Fibroblast of lung (primary cell): ENCODE measurements around the gene PCDH9. TPM values are rescaled to one million over a fixed set of nuclear protein-coding genes. Genes with fewer than 3 reads are reported as not detected.

Experiments
- DNase-seq, 2 donors: peaks; one replicate each; pipeline versions ENCODE4 v3.0.0 to v3.0.0-alpha.2; 2010; ENCODE audit warnings: low read depth in 2 of 2
- H2AFZ ChIP-seq: 2 replicates; pipeline ENCODE4 v1.5.1; 2012; ENCODE audit warnings: low read length, control low read depth, inconsistent platforms
- H3K27ac ChIP-seq: 2 replicates; pipeline ENCODE4 v1.5.1; 2011; ENCODE audit warnings: low read length, control low read depth; ENCODE audit not compliant: insufficient read depth
- H3K27me3 ChIP-seq: 2 replicates; pipeline ENCODE4 v1.5.1; 2011; ENCODE audit warnings: mild to moderate bottlenecking, low read length; ENCODE audit not compliant: control insufficient read depth, insufficient read depth
- H3K36me3 ChIP-seq: 2 replicates; pipeline ENCODE4 v1.5.1; 2011; ENCODE audit warnings: low read length; ENCODE audit not compliant: control insufficient read depth, insufficient read depth
- H3K4me1 ChIP-seq: 2 replicates; pipeline ENCODE4 v1.5.1; 2011; ENCODE audit warnings: low read length; ENCODE audit not compliant: control insufficient read depth, insufficient read depth; ENCODE audit errors: extremely low read depth
- H3K4me2 ChIP-seq: 2 replicates; pipeline ENCODE4 v1.5.1; 2011; ENCODE audit warnings: low read length, control low read depth; ENCODE audit not compliant: insufficient read depth; ENCODE audit errors: extremely low read depth
- H3K4me3 ChIP-seq, 4 experiments: fragments of 200-600 bp in 1 of 4; sonication (generic) in 1 of 4; replicated peaks in 1 of 4; 2 replicates each; pipeline ENCODE4 v1.5.1; 2011 to 2016; ENCODE audit warnings: low read length in 4 of 4, low read depth in 3 of 4, mild to moderate bottlenecking in 3 of 4, control low read depth in 2 of 4, inconsistent platforms in 1 of 4, mixed read lengths in 1 of 4; ENCODE audit not compliant: insufficient read depth in 1 of 4; ENCODE audit errors: control extremely low read depth in 1 of 4
- H3K79me2 ChIP-seq: 2 replicates; pipeline ENCODE4 v1.5.1; 2012; ENCODE audit warnings: mild to moderate bottlenecking, low read length, inconsistent platforms; ENCODE audit not compliant: control insufficient read depth, insufficient read depth
- H3K9ac ChIP-seq: 2 replicates; pipeline ENCODE4 v1.5.1; 2011; ENCODE audit warnings: mild to moderate bottlenecking, low read length, control low read depth; ENCODE audit not compliant: insufficient read depth
- H3K9me3 ChIP-seq: 2 replicates; pipeline ENCODE4 v1.5.1; 2012; ENCODE audit warnings: low read depth, low read length; ENCODE audit not compliant: control insufficient read depth, insufficient read depth
- H4K20me1 ChIP-seq: 2 replicates; pipeline ENCODE4 v1.5.1; 2011; ENCODE audit warnings: low read length; ENCODE audit not compliant: control insufficient read depth, insufficient read depth; ENCODE audit errors: extremely low read depth
- CTCF ChIP-seq, 2 donors: IDR thresholded peaks in 1 of 2; conservative IDR thresholded peaks in 1 of 2; 1 replicate in 1 of 2; 2 replicates in 1 of 2; pipeline ENCODE4 v1.5.1; 2011 to 2012; ENCODE audit warnings: low read length in 2 of 2, control low read depth in 1 of 2, inconsistent platforms in 1 of 2, low read depth in 1 of 2, mild to moderate bottlenecking in 1 of 2
- EZH2 ChIP-seq: IDR thresholded peaks from 2 replicates; pipeline ENCODE4 v1.5.1; 2012; ENCODE audit warnings: low read length, control low read depth, mild to moderate bottlenecking; ENCODE audit errors: missing control alignments
- polyA plus RNA-seq, 2 donors: library from polyadenylated mRNA; depleted of rRNA in 1 of 2; stranded (reverse) in 1 of 2; unstranded in 1 of 2; fragments of >200 nt; gene quantifications; 2 replicates each; pipeline ENCODE4 v1.2.1, GENCODE V29; 2011 to 2012; ENCODE audit warnings: missing spikeins in 1 of 2
- total RNA-seq: library from RNA; depleted of rRNA; stranded (reverse); fragments of >200 nt; gene quantifications from 2 replicates; pipeline ENCODE4 v1.2.1, GENCODE V29; 2014

Gene PCDH9
- total and polyA plus RNA-seq, 2 donors (not counting 1 experiment from before 2014, with no cell fraction given): 0.50 to 0.67 TPM

GRCh38 chr13:66343224-66343828 is 886.8 kb downstream of the PCDH9 start:
- DNase-seq: no peak
- TF ChIP-seq CTCF (conservative IDR thresholded peaks at IDR 0.05 in 1 of 2, IDR thresholded peaks at IDR 0.05 in 1 of 2; ENCODE audit: low read depth in 1 of 2, low read length in 2 of 2) (no peak), EZH2 (no peak)
- H3K27me3 ChIP-seq: no peaks in the 10 kb centered on the region

GRCh38 chr13:66341635-66342377 is 888.3 kb downstream of the PCDH9 start:
- H3K27me3 ChIP-seq: no peaks in the 10 kb centered on the region
- H3K36me3 ChIP-seq: no peaks in the 10 kb centered on the region
- no peak overlapping the region for H3K27ac ChIP-seq
- DNase-seq: peak in 1 of 2 donors; percentile 39
- no peak overlapping the region for H3K4me3 ChIP-seq
- no peaks in the 10 kb centered on the region for H3K79me2 ChIP-seq
- no peaks in the 10 kb centered on the region for H4K20me1 ChIP-seq
- no peaks in the 10 kb centered on the region for H3K9me3 ChIP-seq
- H3K9ac ChIP-seq: no peak overlapping the region
- no peak overlapping the region for H3K4me2 ChIP-seq
- no peaks in the 10 kb centered on the region for H3K4me1 ChIP-seq
- H2AFZ ChIP-seq: no peak overlapping the region
- TF ChIP-seq CTCF (conservative IDR thresholded peaks at IDR 0.05 in 1 of 2, IDR thresholded peaks at IDR 0.05 in 1 of 2; ENCODE audit: low read depth in 1 of 2, low read length in 2 of 2) (no peak), EZH2 (no peak)

More at GRCh38 chr13:66343224-66343828, 886.8 kb downstream of the PCDH9 start:
- H3K79me2 ChIP-seq: no peaks in the 10 kb centered on the region
- no peak overlapping the region for H3K9ac ChIP-seq
- H2AFZ ChIP-seq: no peak overlapping the region
- H3K27ac ChIP-seq: no peak overlapping the region
- no peaks in the 10 kb centered on the region for H4K20me1 ChIP-seq
- H3K4me3 ChIP-seq: no peak overlapping the region
- no peaks in the 10 kb centered on the region for H3K36me3 ChIP-seq
- no peak overlapping the region for H3K4me2 ChIP-seq
- no peaks in the 10 kb centered on the region for H3K4me1 ChIP-seq
- H3K9me3 ChIP-seq: no peaks in the 10 kb centered on the region

GRCh38 chr13:66339214-66339613 is 890.9 kb downstream of the PCDH9 start:
- Histone ChIP-seq H2AFZ (no peak overlapping the region), H3K4me3 (no peak overlapping the region), H3K4me2 (no peak overlapping the region), H3K27me3 (no peaks in the 10 kb centered on the region), H3K36me3 (no peaks in the 10 kb centered on the region), H3K9me3 (no peaks in the 10 kb centered on the region), H3K9ac (no peak overlapping the region), H3K4me1 (no peaks in the 10 kb centered on the region), H4K20me1 (no peaks in the 10 kb centered on the region), H3K79me2 (no peaks in the 10 kb centered on the region), H3K27ac (no peak overlapping the region)
- TF ChIP-seq CTCF (conservative IDR thresholded peaks at IDR 0.05 in 1 of 2, IDR thresholded peaks at IDR 0.05 in 1 of 2; ENCODE audit: low read depth in 1 of 2, low read length in 2 of 2) (no peak), EZH2 (no peak)
- peak in 1 of 2 donors; percentile 11 for DNase-seq
